Midbrain (tissue), 1 donor: ENCODE data around the gene MUC2.
A peak's percentile ranks its signal among the peaks of the same experiment; 100 is the strongest.

Experiments used
- DNase-seq: peaks from one replicate; lab custom pipeline; 2025; lab: John Stamatoyannopoulos, UW

The MUC2 gene

GRCh38 chr11:1036931-1037330 is 37.7 kb upstream of the MUC2 start:
- no peak for DNase-seq

GRCh38 chr11:1037506-1038055 is 37.1 kb upstream of the MUC2 start:
- no peak for DNase-seq

GRCh38 chr11:1038361-1038760 is 36.3 kb upstream of the MUC2 start:
- DNase-seq: no peak

GRCh38 chr11:1038921-1039320 is 35.8 kb upstream of the MUC2 start:
- DNase-seq: no peak

- DNase-seq: no peak
Observed at GRCh38 chr11:1039481-1040427, 34.9 kb upstream of the MUC2 start.

GRCh38 chr11:1040428-1041148 is 34.1 kb upstream of the MUC2 start:
- no peak for DNase-seq

GRCh38 chr11:1041149-1041467 is 33.6 kb upstream of the MUC2 start:
- no peak for DNase-seq

- DNase-seq: no peak
Observed at GRCh38 chr11:1041471-1041870, 33.2 kb upstream of the MUC2 start.

GRCh38 chr11:1041936-1042608 is 32.6 kb upstream of the MUC2 start:
- DNase-seq: no peak

GRCh38 chr11:1042626-1043562 is 31.8 kb upstream of the MUC2 start:
- DNase-seq: no peak

GRCh38 chr11:1043563-1044096 is 31.0 kb upstream of the MUC2 start:
- DNase-seq: no peak

- DNase-seq: no peak
Observed at GRCh38 chr11:1044160-1044559, 30.5 kb upstream of the MUC2 start.

- DNase-seq: no peak
Observed at GRCh38 chr11:1047595-1048156, 27.0 kb upstream of the MUC2 start.

GRCh38 chr11:1048375-1049070 is 26.2 kb upstream of the MUC2 start:
- no peak for DNase-seq

GRCh38 chr11:1049071-1049405 is 25.6 kb upstream of the MUC2 start:
- DNase-seq: no peak

- DNase-seq: no peak
Observed at GRCh38 chr11:1049431-1049891, 25.2 kb upstream of the MUC2 start.

- no peak for DNase-seq
Observed at GRCh38 chr11:1049911-1050580, 24.6 kb upstream of the MUC2 start.

- DNase-seq: peak; percentile 60
Observed at GRCh38 chr11:1050581-1051355, 23.9 kb upstream of the MUC2 start.
